ENCODE data around the gene DUSP22. TPM values are rescaled to one million over a fixed set of nuclear protein-coding genes. Genes with fewer than 3 reads are reported as not detected.
A peak's percentile ranks its signal among the peaks of the same experiment; 100 is the strongest.

The DUSP22 gene
- total RNA-seq, 4 donors from 2014 or later = 34.7 to 75.9 (median 48.5) TPM

DNA sequence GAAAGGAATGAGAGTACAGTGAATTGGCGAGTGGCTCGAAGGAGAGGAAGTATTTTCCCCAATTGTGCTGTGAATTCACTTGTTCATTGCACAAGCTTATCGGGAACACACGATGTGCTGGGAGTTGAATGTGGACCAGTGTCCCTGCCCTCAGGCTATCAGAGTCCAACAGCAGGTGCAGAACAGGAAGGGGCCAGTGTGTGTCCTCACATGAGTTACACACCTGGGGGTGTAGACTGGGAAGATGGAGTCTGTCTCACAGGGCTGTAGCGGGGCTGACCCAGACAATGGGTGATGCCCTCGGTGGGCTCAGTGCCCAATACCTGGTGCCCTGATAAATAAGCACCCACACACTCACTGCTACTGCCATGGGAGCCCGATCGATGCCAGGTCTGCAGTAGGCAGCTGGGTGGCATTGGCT lies 14.4 kb downstream of the DUSP22 start:
- Histone ChIP-seq H3K4me3 (no peak overlapping the region), H3K9me3 (no peaks in the 10 kb centered on the region), H3K36me3 (no peaks in the 10 kb centered on the region), H3K27me3 (no peaks in the 10 kb centered on the region), H3K27ac (no peak overlapping the region), H3K4me1 (peaks cover 0 to 6% (median 0%) of the 10 kb centered on the region in 4 donors)
- no peak for TF ChIP-seq POLR2A (IDR thresholded peaks at IDR 0.05)
- TF ChIP-seq, protein P1, sequence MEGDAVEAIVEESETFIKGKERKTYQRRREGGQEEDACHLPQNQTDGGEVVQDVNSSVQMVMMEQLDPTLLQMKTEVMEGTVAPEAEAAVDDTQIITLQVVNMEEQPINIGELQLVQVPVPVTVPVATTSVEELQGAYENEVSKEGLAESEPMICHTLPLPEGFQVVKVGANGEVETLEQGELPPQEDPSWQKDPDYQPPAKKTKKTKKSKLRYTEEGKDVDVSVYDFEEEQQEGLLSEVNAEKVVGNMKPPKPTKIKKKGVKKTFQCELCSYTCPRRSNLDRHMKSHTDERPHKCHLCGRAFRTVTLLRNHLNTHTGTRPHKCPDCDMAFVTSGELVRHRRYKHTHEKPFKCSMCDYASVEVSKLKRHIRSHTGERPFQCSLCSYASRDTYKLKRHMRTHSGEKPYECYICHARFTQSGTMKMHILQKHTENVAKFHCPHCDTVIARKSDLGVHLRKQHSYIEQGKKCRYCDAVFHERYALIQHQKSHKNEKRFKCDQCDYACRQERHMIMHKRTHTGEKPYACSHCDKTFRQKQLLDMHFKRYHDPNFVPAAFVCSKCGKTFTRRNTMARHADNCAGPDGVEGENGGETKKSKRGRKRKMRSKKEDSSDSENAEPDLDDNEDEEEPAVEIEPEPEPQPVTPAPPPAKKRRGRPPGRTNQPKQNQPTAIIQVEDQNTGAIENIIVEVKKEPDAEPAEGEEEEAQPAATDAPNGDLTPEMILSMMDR (IDR thresholded peaks at IDR 0.05) = no peak
- DNase-seq = peak in 1 of 3 donors; percentile 49

DNA sequence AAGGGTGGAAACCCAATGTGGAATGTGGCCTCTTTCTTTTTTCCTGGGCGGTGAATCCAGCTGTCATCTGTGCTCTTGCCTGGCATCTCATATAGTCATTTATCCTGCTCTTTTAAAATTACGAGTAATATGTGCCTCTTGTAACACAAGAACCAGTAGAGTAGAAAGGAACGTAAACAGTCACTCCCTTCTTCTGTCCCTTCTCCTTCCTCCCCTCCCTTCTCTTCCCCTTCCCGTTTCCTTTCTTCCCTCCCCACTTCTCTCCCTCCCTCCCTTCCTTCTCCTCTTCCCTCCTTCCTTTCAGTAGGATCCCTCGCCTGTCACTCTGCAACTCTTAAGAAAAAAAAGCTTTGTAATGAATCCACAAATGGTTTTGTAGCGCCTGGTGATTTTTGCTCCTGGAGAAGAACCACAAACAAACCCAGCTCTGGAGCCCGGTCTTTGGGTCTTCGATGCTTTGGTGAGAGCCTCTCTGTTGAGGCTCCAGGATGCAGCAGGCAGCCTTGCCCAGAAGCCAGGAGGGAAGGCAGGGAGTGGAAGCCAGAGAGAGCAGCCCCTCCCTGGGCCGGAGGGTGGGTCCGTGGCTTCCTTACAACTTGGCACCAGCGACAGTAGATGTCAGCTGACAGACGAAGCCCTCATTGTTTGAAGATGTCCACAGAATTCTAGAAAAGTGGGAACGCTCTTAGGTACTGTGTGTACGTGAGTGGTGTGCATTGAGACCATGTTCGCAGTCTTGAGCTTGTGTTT lies 15.0 kb downstream of the DUSP22 start:
- TF ChIP-seq, protein P1 (IDR thresholded peaks at IDR 0.05) = no peak
- no peak for TF ChIP-seq POLR2A (IDR thresholded peaks at IDR 0.05)
- Histone ChIP-seq H3K9me3 (no peaks in the 10 kb centered on the region), H3K27me3 (no peaks in the 10 kb centered on the region), H3K36me3 (no peaks in the 10 kb centered on the region), H3K27ac (no peak overlapping the region), H3K4me1 (peaks cover 0 to 6% (median 3%) of the 10 kb centered on the region in 4 donors), H3K4me3 (no peak overlapping the region)
- peak in 1 of 3 donors; percentile 48 for DNase-seq

DNA sequence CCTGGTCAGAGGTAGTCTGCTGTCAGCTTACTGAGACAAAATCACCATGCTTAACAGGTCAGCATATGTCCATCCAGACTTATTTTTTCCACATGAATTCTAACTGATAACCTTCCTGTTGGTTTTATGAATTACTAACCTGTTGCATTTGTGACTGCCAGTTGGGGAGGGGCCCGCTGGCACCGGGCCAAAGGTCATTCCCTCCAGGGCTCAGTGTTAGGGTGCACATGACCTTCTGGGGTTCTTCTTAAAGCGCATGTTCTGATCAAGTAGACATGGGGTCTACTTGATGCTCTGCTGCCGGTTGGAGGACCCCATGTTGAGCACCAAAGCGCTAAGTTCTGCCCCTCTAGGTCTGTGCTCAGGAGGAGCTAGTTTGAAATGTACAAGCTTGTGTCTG lies 15.6 kb downstream of the DUSP22 start:
- H3K36me3 ChIP-seq = no peaks in the 10 kb centered on the region
- H3K4me1 ChIP-seq = peaks cover 0 to 11% (median 3%) of the 10 kb centered on the region in 4 donors
- TF ChIP-seq POLR2A (IDR thresholded peaks at IDR 0.05) = no peak
- TF ChIP-seq, protein P1 (IDR thresholded peaks at IDR 0.05) = no peak
- no peak overlapping the region for H3K27ac ChIP-seq
- no peaks in the 10 kb centered on the region for H3K9me3 ChIP-seq
- no peak overlapping the region for H3K4me3 ChIP-seq
- no peaks in the 10 kb centered on the region for H3K27me3 ChIP-seq
- DNase-seq = no peak

DNA sequence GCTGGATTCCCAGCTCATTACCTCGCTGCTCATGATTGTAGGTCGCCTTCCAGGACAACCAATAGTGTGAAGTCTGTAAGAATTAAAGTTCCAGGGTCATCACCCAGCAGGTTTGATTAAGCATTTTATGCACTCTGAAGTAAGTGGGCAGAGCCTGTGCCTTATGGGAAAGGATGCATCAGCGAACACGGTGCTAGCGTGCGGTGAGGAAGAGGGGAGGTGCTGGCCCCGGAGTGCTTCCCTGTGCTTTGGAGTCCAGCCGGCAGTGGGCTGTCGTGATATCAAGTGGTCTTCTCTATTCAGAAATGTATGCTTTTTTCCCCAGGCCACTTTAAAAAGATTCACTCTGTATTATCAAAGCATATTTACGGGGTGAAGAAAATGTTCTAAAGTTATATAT lies 16.0 kb downstream of the DUSP22 start:
- Histone ChIP-seq H3K4me3 (no peak overlapping the region), H3K27me3 (no peaks in the 10 kb centered on the region), H3K36me3 (no peaks in the 10 kb centered on the region), H3K9me3 (no peaks in the 10 kb centered on the region), H3K4me1 (peaks cover 0 to 12% (median 3%) of the 10 kb centered on the region in 4 donors), H3K27ac (no peak overlapping the region)
- DNase-seq = peak in 1 of 3 donors; percentile 44
- no peak for TF ChIP-seq POLR2A (IDR thresholded peaks at IDR 0.05)
- TF ChIP-seq, protein P1 (IDR thresholded peaks at IDR 0.05) = no peak

DNA sequence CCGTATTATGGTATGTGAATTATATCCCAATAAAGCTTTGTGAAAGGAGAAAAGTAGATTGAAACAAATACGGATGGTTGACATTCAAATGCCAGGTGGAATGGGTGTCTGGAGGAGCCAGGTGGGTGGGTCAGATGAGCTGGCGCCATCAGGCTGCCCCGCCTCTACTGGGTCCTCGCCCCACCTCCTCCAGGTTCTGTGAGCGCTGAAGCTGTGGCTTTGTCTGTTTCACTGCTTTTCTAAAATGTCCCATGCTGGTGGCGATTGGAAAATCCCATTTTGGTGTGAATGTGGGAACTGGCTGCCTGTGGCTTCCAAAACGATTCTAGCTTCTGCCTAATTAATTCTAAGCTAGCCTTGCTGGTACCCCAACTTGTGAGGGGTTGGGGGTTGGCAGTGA lies 16.5 kb downstream of the DUSP22 start:
- no peak for TF ChIP-seq POLR2A (IDR thresholded peaks at IDR 0.05)
- TF ChIP-seq, protein P1 (IDR thresholded peaks at IDR 0.05) = no peak
- Histone ChIP-seq H3K4me3 (no peak overlapping the region), H3K4me1 (peaks cover 0 to 12% (median 3%) of the 10 kb centered on the region in 4 donors)

More for the DNA sequence above, 16.5 kb downstream of the DUSP22 start:
- H3K27me3 ChIP-seq = no peaks in the 10 kb centered on the region
- H3K36me3 ChIP-seq = no peaks in the 10 kb centered on the region
- no peak overlapping the region for H3K27ac ChIP-seq
- no peaks in the 10 kb centered on the region for H3K9me3 ChIP-seq
- DNase-seq = peak in 1 of 3 donors; percentile 48

Data from Peyer's patch (tissue), 4 donors.